C4-2B (cell line): ENCODE data around the gene POU2AF1.

Experiments used
- CTCF ChIP-seq: fragments of 450-650 bp; conservative IDR thresholded peaks from 2 replicates; pipeline ENCODE4 v1.5.1; 2017; ENCODE audit warnings: mild to moderate bottlenecking
- ZFX ChIP-seq: fragments of 450-650 bp; IDR thresholded peaks from 2 replicates; pipeline ENCODE4 v1.6.1; 2017

GRCh38 chr11:111336582-111337256 lies 42.4 kb downstream of the POU2AF1 start:
- no peak for TF ChIP-seq CTCF
- TF ChIP-seq ZFX: no peak
